Measurements from ENCODE around the gene ASPSCR1. TPM values are rescaled to one million over a fixed set of nuclear protein-coding genes. Genes with fewer than 3 reads are reported as not detected.

Gene ASPSCR1
- total and polyA plus RNA-seq, 12 donors = 10.2 to 177 (median 27.6) TPM

- TF ChIP-seq CTCF (IDR thresholded peaks at IDR 0.05) = no peak
- TF ChIP-seq POLR2A (IDR thresholded peaks at IDR 0.05) = no peak
- Histone ChIP-seq H3K4me3 (no peak overlapping the region), H3K36me3 (replicated peaks in 1 of 2) (no peaks in the 10 kb centered on the region), H3K27me3 (no peaks in the 10 kb centered on the region), H3K9me3 (replicated peaks in 1 of 3) (no peaks in the 10 kb centered on the region), H3K27ac (no peak overlapping the region), H3K4me1 (replicated peaks in 1 of 2) (peaks cover 4 to 12% of the 10 kb centered on the region in 2 donors)
- peak in 4 of 7 donors; percentile 44 to 76 (median 61) for DNase-seq
- 61 to 84% (median 76%) methylated on average over 16 to 24 of the region's 24 CpGs for WGBS, 4 donors
- intact Hi-C loops (cut with DNase I) = no loop called here
Observed at GRCh38 chr17:82006468-82007227, 29.2 kb downstream of the ASPSCR1 start.

- no peak overlapping the region for H3K27ac ChIP-seq
- no peak overlapping the region for H3K4me3 ChIP-seq
- H3K36me3 ChIP-seq (replicated peaks in 1 of 2) = no peaks in the 10 kb centered on the region
- H3K4me1 ChIP-seq (replicated peaks in 1 of 2) = peaks cover 4 to 12% of the 10 kb centered on the region in 2 donors
- intact Hi-C loops (cut with DNase I) = no loop called here
- DNase-seq = no peak
- TF ChIP-seq POLR2A (IDR thresholded peaks at IDR 0.05) (no peak), CTCF (IDR thresholded peaks at IDR 0.05) (no peak)
- no peaks in the 10 kb centered on the region for H3K27me3 ChIP-seq
- WGBS, 4 donors = 89 to 96% (median 93%) methylated on average over 4 to 6 of the region's 6 CpGs
- H3K9me3 ChIP-seq (replicated peaks in 1 of 3) = no peaks in the 10 kb centered on the region
Observed at GRCh38 chr17:82007228-82007494, 29.7 kb downstream of the ASPSCR1 start.

GRCh38 chr17:82007495-82008257 is 30.2 kb downstream of the ASPSCR1 start:
- H3K27me3 ChIP-seq = no peaks in the 10 kb centered on the region
- intact Hi-C loops (cut with DNase I) = no loop called here
- no peaks in the 10 kb centered on the region for H3K9me3 ChIP-seq (replicated peaks in 1 of 3)
- no peak overlapping the region for H3K4me3 ChIP-seq
- TF ChIP-seq POLR2A (IDR thresholded peaks at IDR 0.05) = no peak
- no peak for TF ChIP-seq CTCF (IDR thresholded peaks at IDR 0.05)
- H3K36me3 ChIP-seq (replicated peaks in 1 of 2) = no peaks in the 10 kb centered on the region
- H3K4me1 ChIP-seq (replicated peaks in 1 of 2) = peaks cover 4 to 12% of the 10 kb centered on the region in 2 donors
- no peak for DNase-seq
- WGBS, 4 donors = 89 to 91% (median 90%) methylated on average over 23 to 30 of the region's 30 CpGs
- no peak overlapping the region for H3K27ac ChIP-seq

GRCh38 chr17:82008258-82008940 is 31.0 kb downstream of the ASPSCR1 start:
- Histone ChIP-seq H3K4me3 (no peak overlapping the region), H3K36me3 (replicated peaks in 1 of 2) (no peaks in the 10 kb centered on the region), H3K9me3 (replicated peaks in 1 of 3) (no peaks in the 10 kb centered on the region), H3K27me3 (no peaks in the 10 kb centered on the region), H3K27ac (no peak overlapping the region), H3K4me1 (replicated peaks in 1 of 2) (peaks cover 2 to 9% of the 10 kb centered on the region in 2 donors)
- TF ChIP-seq CTCF (IDR thresholded peaks at IDR 0.05) (no peak), POLR2A (IDR thresholded peaks at IDR 0.05) (no peak)
- no peak for DNase-seq
- WGBS, 4 donors = 89 to 93% (median 91%) methylated on average over 18 to 26 of the region's 26 CpGs
- intact Hi-C loops (cut with DNase I) = no loop called here
